Choroid plexus epithelial cell (primary cell): Measurements from ENCODE around the gene MEIOC.
"Not testable (repeated sequence)": the region's sequence is repeated elsewhere in the genome, so short reads cannot be mapped to it uniquely, and the experiment has no call there.

ENCODE experiments used
- DNase-seq: peaks from one replicate; pipeline ENCODE4 v3.0.0-alpha.2; 2010; ENCODE audit warnings: low read depth
- H3K4me3 ChIP-seq: 2 replicates; pipeline ENCODE4 v1.5.1; 2011; ENCODE audit warnings: low read depth, mild to moderate bottlenecking, control low read depth, low read length, moderate library complexity
- TF ChIP-seq, protein P1 (sequence below): conservative IDR thresholded peaks from 2 replicates; pipeline ENCODE4 v1.5.1; 2011; ENCODE audit warnings: low read depth, mild to moderate bottlenecking, control low read depth, inconsistent platforms, low read length, moderate library complexity

MEIOC gene

DNA sequence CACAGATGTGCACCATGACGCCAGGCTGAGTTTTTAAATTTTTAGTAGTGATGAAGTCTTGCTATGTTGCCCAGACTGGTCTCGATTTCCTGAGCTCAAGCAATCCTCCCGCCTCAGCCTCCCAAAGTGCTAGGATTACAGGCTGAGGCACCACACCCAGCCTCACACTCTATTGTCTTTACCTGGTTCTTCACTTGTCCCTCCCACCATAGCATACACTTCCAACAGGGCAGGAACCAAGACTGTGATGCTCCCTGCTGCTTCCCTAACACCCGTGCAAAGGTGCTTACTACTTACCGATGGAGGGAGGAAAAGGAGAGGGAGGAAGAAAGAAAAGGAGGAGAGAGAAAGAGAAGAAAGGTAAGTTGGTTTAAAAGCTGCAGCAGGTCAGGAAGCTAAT, 41.4 kb upstream of the MEIOC start:
- TF ChIP-seq, protein P1, sequence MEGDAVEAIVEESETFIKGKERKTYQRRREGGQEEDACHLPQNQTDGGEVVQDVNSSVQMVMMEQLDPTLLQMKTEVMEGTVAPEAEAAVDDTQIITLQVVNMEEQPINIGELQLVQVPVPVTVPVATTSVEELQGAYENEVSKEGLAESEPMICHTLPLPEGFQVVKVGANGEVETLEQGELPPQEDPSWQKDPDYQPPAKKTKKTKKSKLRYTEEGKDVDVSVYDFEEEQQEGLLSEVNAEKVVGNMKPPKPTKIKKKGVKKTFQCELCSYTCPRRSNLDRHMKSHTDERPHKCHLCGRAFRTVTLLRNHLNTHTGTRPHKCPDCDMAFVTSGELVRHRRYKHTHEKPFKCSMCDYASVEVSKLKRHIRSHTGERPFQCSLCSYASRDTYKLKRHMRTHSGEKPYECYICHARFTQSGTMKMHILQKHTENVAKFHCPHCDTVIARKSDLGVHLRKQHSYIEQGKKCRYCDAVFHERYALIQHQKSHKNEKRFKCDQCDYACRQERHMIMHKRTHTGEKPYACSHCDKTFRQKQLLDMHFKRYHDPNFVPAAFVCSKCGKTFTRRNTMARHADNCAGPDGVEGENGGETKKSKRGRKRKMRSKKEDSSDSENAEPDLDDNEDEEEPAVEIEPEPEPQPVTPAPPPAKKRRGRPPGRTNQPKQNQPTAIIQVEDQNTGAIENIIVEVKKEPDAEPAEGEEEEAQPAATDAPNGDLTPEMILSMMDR: no peak
- DNase-seq: no peak
- H3K4me3 ChIP-seq: no peak overlapping the region

DNA sequence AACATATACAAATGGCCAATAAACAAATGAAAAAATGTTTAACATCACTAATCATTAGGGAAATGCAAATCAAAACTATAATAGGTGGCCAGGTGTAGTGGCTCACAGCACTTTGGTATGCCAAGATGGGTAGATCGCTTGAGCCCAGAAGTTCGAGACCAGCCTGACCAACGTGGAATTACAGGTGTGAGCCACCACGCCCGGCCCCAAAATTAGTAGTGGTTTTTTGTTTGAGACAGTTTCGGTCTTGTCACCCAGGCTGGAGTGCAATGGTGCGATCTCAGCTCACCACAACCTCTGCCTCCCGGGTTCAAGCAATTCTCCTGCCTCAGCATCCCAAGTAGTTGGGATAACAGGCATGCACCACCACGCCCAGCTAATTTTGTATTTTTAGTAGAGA, 37.6 kb upstream of the MEIOC start:
- H3K4me3 ChIP-seq, DNase-seq: not testable (repeated sequence)

DNA sequence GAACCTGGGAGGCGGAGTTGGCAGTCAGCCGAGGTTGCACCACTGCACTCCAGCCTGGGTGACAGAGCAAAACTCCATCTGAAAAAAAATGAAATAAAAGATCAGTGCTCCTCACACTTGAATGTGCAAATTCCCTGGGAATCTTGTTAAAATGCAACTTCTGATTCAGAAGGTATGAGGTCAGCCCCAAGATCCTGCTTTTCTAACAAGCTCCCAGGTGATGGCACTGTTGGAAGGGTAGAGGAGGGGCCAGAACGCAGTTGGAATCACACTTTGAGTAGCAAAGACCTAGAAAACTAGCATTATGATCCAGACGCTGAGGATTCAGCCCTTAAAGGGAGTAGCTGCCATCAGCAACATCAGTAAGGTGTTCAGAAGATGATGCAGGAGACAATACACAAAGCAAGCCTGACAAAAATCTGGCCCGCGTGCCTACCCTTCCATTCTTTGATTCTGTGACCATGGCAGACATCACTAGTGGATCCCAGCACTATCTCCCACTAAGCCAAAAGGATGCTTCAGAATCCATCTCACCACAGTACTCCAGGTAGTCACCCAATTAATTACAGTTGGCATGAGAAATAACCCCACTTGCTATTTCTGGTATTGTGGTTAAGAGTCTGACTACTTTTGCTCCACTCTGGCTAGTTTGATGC, 33.1 kb upstream of the MEIOC start:
- no peak for DNase-seq
- no peak overlapping the region for H3K4me3 ChIP-seq
- TF ChIP-seq, protein P1: no peak

DNA sequence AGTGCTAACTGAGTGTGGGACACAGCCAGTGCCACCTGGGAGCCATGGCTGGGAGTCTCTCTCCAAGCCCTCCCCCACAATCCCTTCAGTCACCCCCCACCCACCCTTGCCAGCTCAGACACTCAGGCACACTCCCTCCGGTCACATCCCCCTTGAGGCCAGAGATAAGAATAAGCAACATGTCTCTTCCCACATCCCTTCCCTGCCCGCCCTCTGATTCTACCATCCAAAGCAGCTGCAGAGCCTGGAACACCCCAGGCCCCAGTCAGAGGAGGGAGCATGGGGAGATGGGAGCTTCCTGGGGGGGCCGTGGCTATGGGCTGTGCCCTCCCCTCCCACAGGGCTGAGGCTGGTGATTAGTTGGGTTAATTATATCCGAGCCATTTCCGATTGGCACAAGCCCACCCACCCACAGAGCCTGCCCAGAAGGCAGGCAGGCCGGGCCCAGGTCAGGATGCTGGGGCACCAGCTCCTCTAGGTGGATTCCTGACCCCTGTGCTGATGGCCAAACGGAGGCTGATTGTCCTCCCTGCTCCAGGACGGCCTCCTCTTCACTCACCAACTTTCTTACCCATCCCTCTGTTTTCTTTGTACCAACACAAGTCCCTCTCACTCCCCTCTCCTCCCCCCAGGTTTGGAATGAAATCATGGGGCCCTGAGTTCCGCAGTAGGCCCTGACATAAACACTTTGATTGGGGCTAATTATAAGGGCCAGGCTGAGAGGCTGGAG, 28.6 kb upstream of the MEIOC start:
- DNase-seq: no peak
- no peak overlapping the region for H3K4me3 ChIP-seq
- TF ChIP-seq, protein P1: no peak

DNA sequence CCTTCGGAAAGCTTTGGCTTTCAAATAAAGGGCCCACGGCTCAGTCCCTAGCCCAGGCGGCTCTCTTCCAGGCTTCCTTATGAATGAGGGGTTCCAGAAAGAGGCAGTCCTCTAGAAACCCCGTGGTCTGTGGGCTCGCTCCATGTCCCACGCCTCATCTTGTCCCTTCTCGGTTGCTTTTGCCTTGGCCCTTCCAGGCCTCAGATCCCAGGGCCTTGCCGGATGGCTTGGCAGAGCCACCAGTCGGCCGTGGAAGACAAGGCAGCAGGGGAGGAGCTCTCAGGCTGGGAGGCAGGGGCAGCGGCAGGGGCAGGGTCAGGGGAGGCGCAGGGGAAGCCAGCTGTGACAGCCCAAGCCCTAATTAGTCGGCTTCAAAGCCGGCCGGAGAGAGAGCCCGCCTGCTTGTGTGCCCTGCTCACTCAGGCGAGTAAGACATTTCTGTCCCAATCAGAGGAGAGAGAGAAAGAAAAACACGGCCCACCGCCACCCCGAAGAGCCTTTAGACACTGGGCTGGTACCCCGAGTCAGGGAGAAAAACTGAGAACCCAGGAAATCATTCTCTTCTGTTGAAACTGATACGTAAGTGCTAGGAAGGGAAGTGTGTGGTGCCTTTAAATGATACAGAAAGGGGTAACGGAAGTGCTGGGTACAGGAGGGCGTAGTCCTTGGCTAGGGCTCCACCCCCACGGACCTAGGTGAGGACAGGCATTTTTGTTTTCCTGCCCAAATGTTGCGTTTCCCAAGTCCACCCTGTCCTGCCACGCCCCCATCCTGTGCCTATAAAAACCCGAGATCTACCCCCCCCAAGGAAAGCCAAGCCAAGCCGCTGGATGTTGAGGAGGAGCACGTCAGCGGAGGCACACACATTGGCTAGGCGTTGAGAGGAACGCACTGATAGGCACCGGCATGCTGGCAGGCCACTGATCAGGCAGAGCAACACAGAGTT, 27.8 kb upstream of the MEIOC start:
- TF ChIP-seq, protein P1: peak; percentile 13
- no peak for DNase-seq
- H3K4me3 ChIP-seq: no peak overlapping the region

DNA sequence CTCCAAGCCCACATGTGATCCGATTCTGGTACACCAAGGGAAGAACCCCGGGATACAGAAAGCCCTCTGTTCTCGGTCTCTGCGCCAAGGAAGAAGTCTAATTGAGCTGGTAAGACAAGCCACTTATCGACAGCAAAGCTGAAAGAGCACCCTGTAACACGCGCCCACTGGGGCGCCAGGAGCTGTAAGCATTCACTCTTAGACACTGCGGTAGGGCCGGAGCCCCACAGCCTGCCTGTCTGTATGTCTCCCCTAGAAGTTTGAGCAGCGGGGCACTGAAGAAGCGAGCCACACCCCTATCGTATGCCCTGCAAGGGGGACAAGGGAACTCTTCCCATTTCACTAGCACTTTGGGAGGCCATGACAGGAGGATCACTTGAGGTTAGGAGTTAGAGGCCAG, 27.0 kb upstream of the MEIOC start:
- DNase-seq: no peak
- TF ChIP-seq, protein P1: no peak
- H3K4me3 ChIP-seq: no peak overlapping the region

DNA sequence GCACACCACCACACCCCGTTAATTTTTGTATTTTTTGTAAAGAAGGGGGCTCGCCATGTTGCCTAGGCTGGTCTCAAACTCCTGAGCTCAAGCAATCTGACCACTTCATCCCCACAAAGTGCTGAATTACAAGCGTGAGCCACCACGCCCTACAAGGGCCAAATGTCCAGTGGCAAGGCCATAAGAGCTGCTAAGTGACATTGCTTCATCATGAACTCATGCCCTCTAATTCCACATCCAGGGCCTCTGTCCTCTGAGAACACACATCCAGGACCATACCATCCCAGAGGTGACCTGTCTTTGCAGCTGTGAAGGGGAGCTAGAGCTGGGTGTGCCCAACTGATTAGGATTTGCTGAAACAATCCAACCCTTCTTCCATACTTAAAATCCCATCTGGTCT, 25.6 kb upstream of the MEIOC start:
- no peak for DNase-seq
- no peak overlapping the region for H3K4me3 ChIP-seq
- TF ChIP-seq, protein P1: no peak
